Activated CD8-positive, alpha-beta memory T cell treated with anti-CD3 and anti-CD28 coated beads, Interleukin-2, amount 10 ng/mL, durations not matched to agents 7 days and 5 days (primary cell): ENCODE measurements around the gene TNC. TPM values are rescaled to one million over a fixed set of nuclear protein-coding genes. Genes with fewer than 3 reads are reported as not detected.

ENCODE experiments used
- ATAC-seq: fragments of 150-1000 bp; cut with Tn5 transposase; one replicate; pipeline ENCODE4 v1.10.0; 2021; ENCODE audit warnings: moderate library complexity
- CTCF ChIA-PET: fragments of 350-600 bp; sonication (Branson Sonifier 250); formaldehyde crosslinking; loops from one replicate; lab custom pipeline; 2021; ENCODE audit warnings: antibody characterized with exemption; lab: Charles Lee
- DNase-seq: peaks from one replicate; pipeline ENCODE4 v3.0.0-alpha.2; 2020
- H3K27ac Mint-ChIP-seq: one replicate; pipeline ENCODE4 v1.8.0; 2021; ENCODE audit warnings: mild to moderate bottlenecking, mixed read lengths
- H3K27me3 Mint-ChIP-seq: one replicate; pipeline ENCODE4 v1.8.0; 2021; ENCODE audit warnings: mixed read lengths
- H3K36me3 Mint-ChIP-seq: one replicate; pipeline ENCODE4 v1.8.0; 2021; ENCODE audit warnings: mild to moderate bottlenecking, mixed read lengths
- H3K4me1 Mint-ChIP-seq: one replicate; pipeline ENCODE4 v1.8.0; 2021; ENCODE audit warnings: mixed read lengths
- H3K4me3 Mint-ChIP-seq: one replicate; pipeline ENCODE4 v1.8.0; 2021; ENCODE audit warnings: mild to moderate bottlenecking, moderate library complexity, mixed read lengths
- H3K9me3 Mint-ChIP-seq: one replicate; pipeline ENCODE4 v1.8.0; 2022; ENCODE audit warnings: low read depth, mixed read lengths
- total RNA-seq, 2 experiments: library from RNA; stranded (reverse); gene quantifications; one replicate each; pipeline ENCODE4 v1.2.3, GENCODE V29; 2021

Gene TNC
- total RNA-seq, 2 experiments from 2014 or later: 0.32 to 0.61 TPM

DNA sequence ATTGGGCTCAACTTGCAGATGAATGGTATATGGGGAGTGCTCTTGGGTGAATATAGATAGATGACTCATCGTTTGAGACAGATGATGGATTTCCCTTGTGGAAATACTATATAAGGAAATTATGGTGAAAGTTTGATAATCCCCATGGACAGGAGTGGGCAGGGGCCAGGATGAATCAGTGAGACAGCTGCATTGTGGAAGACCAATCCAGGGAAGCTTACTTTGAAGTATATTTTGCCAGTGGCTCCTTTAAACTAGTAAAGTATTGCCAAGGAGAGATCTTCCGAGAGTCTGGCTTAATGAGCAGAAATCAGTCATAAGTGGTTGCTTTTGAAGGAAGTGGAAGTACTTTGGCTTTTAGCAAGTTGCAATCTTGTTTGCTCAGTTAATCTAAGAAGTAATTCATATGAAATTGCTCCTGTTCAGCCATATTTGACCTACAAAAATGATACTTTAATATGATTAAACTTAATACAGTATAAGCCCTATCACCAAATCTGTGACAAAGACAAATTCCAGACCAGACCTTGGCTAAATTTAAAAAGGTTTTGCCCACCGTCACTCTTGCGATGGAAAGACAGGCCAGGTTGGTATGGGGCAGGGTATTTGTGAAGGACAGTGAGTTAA, 9.3 kb upstream of the TNC start:
- H3K4me1 Mint-ChIP-seq: no peaks in the 10 kb centered on the region
- no peak for DNase-seq
- no peak overlapping the region for H3K4me3 Mint-ChIP-seq
- H3K27ac Mint-ChIP-seq: no peak overlapping the region
- no peaks in the 10 kb centered on the region for H3K36me3 Mint-ChIP-seq
- H3K9me3 Mint-ChIP-seq: no peaks in the 10 kb centered on the region
- no peak for ATAC-seq
- H3K27me3 Mint-ChIP-seq: peaks cover 28% of the 10 kb centered on the region
- CTCF ChIA-PET: no interaction called here

DNA sequence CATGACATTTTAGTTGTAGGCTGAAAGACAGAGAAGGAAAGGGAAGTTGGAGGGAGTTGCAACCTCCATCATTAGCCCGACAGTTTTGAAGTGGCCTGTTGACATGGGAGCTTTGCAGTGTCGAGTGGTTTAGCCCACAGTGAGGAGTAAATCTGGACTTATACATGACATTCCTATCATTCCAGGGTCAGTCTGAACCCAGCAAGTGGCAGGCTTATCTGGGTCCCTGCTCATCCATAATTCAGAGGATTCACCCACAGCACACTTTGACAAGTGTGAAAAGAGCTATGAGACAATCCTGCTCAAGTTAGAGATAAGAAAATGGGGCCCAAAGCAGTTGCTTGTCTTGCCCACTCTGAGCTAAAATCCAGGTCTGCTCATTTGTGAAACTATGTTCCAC, 8.4 kb upstream of the TNC start:
- CTCF ChIA-PET: no interaction called here
- H3K27ac Mint-ChIP-seq: no peak overlapping the region
- ATAC-seq: no peak

GRCh38 chr9:115122937-115123336, 5.0 kb upstream of the TNC start:
- DNase-seq (no peak), ATAC-seq (no peak)
- CTCF ChIA-PET: no interaction called here
- Mint-ChIP-seq H3K36me3 (no peaks in the 10 kb centered on the region), H3K4me3 (no peak overlapping the region), H3K9me3 (no peaks in the 10 kb centered on the region), H3K27me3 (peaks cover 53% of the 10 kb centered on the region), H3K4me1 (no peaks in the 10 kb centered on the region), H3K27ac (no peak overlapping the region)

More for the DNA sequence above, 8.4 kb upstream of the TNC start:
- Mint-ChIP-seq H3K27me3 (peaks cover 27% of the 10 kb centered on the region), H3K4me3 (no peak overlapping the region), H3K9me3 (no peaks in the 10 kb centered on the region), H3K4me1 (no peaks in the 10 kb centered on the region), H3K36me3 (no peaks in the 10 kb centered on the region)
- no peak for DNase-seq

DNA sequence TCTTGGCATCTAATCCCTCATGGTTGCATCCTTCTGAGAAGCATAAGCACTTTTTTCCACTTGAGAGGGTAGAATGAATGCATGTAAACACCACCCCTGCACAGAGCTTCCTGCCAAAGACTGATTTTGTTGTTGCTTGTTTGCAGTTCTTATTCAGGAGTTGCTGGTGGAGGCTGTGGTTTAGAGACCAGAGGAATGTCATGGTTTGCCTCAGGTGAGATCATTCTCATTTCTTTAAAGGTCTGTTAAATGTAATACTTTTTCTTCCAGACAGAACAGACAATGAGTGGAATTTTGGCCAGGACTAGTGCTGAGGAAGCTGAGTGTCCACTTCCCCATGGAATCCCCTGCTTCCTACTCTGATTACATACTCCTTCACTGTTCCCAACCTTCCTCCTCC, 3.2 kb upstream of the TNC start:
- no peak for DNase-seq
- no peak for ATAC-seq
- CTCF ChIA-PET: no interaction called here
- Mint-ChIP-seq H3K9me3 (no peaks in the 10 kb centered on the region), H3K27ac (no peak overlapping the region), H3K27me3 (peaks cover 68% of the 10 kb centered on the region), H3K36me3 (no peaks in the 10 kb centered on the region), H3K4me3 (no peak overlapping the region), H3K4me1 (no peaks in the 10 kb centered on the region)

DNA sequence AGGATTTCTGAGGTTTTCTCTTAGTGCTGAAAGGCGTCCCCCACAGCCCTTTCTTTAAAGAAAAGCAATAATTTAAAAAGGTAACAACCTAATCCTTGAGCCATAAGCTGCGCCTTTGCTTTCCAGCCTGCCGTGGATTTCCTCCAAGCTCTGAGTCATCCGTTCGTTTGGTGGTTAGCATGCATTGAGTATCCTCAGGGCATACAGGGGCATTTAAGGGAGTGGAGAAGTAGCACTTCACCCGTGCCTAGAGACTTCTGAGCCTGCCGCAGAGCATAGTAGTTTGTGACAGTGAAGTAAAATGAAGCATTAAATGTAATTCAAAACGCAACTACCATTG, 892 bp upstream of the TNC start:
- Mint-ChIP-seq H3K36me3 (no peaks in the 10 kb centered on the region), H3K4me3 (no peak overlapping the region), H3K9me3 (no peaks in the 10 kb centered on the region), H3K4me1 (no peaks in the 10 kb centered on the region), H3K27me3 (peaks cover 83% of the 10 kb centered on the region), H3K27ac (no peak overlapping the region)
- DNase-seq: no peak
- CTCF ChIA-PET: no interaction called here
- ATAC-seq: no peak

DNA sequence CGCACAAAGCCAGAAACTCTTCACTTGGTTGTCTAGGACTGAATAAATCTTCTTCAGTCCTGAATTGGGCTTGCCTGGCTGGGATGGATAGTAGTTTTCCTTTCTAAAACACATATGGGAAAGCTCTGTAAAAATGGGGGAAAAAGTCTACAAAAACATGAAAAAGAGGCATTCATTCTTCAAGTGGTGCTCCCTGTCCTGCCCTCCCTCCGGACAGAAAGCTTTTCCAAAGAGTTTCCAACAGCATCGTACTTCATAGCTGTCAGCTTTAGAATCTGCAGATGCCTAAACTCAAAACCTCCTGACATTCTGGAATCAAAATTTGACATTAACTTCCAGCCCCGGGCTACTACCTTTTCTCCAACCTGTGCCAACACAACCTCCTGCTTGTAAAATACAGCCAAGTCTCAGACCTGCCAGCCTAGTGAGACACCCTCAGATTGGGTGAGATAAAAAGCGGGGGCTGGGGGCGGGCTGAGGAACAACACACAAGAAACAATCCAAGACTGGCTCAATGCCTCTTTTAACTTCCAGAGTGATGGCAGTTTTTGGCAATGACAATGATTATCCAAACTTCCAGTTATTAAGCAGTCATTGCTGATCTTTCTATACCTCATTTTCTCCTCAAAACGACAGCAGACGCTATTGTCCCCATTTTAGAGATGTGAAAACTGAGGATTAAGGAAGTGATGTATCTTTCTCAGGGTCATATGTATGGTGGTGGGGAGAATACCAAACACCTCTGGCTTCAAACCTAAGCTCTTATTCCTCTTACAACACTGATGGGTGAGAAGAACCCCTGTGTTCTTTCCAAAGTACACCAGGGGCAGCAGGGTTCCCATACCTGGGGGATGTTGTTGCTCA, 1.3 kb downstream of the TNC start:
- no peaks in the 10 kb centered on the region for H3K9me3 Mint-ChIP-seq
- no peak for ATAC-seq
- CTCF ChIA-PET: no interaction called here
- H3K27ac Mint-ChIP-seq: no peak overlapping the region
- peaks cover 72% of the 10 kb centered on the region for H3K27me3 Mint-ChIP-seq
- H3K36me3 Mint-ChIP-seq: no peaks in the 10 kb centered on the region
- no peaks in the 10 kb centered on the region for H3K4me1 Mint-ChIP-seq
- DNase-seq: no peak
- H3K4me3 Mint-ChIP-seq: no peak overlapping the region

GRCh38 chr9:115115924-115116323, 2.0 kb downstream of the TNC start:
- Mint-ChIP-seq H3K4me3 (no peak overlapping the region), H3K9me3 (no peaks in the 10 kb centered on the region), H3K27ac (no peak overlapping the region), H3K4me1 (no peaks in the 10 kb centered on the region), H3K36me3 (no peaks in the 10 kb centered on the region), H3K27me3 (peaks cover 71% of the 10 kb centered on the region)
- ATAC-seq (no peak), DNase-seq (no peak)
- CTCF ChIA-PET: no interaction called here

- Mint-ChIP-seq H3K4me1 (no peaks in the 10 kb centered on the region), H3K9me3 (no peaks in the 10 kb centered on the region), H3K36me3 (no peaks in the 10 kb centered on the region), H3K4me3 (no peak overlapping the region), H3K27me3 (peaks cover 65% of the 10 kb centered on the region), H3K27ac (no peak overlapping the region)
- ATAC-seq (no peak), DNase-seq (no peak)
- CTCF ChIA-PET: no interaction called here
Measured at GRCh38 chr9:115115117-115115880, 2.7 kb downstream of the TNC start.

- Mint-ChIP-seq H3K36me3 (no peaks in the 10 kb centered on the region), H3K9me3 (no peaks in the 10 kb centered on the region), H3K4me3 (no peak overlapping the region), H3K27ac (no peak overlapping the region), H3K4me1 (no peaks in the 10 kb centered on the region), H3K27me3 (peaks cover 64% of the 10 kb centered on the region)
- CTCF ChIA-PET: no interaction called here
- no peak for ATAC-seq
- DNase-seq: no peak
Measured at GRCh38 chr9:115114546-115114945, 3.4 kb downstream of the TNC start.

DNA sequence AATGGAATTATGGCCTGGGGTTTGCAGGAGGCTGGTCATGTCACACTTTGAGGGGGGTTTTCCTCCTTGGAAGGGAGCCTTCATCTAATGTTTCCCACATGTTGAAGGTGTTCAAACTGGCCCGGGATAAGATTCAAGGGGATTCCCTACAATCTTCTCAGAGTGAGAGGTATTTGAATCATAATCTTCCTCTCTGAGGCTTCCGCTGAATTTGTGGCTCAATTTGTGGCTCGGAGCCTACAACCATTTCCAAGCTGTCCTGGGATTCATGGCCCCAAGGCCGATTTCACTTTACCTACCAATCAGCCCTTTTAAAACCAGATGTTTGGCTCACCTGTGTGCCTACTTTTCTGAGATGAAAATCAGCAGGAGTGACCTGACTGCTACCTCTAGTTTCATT, 3.9 kb downstream of the TNC start:
- CTCF ChIA-PET: no interaction called here
- H3K27ac Mint-ChIP-seq: no peak overlapping the region

DNA sequence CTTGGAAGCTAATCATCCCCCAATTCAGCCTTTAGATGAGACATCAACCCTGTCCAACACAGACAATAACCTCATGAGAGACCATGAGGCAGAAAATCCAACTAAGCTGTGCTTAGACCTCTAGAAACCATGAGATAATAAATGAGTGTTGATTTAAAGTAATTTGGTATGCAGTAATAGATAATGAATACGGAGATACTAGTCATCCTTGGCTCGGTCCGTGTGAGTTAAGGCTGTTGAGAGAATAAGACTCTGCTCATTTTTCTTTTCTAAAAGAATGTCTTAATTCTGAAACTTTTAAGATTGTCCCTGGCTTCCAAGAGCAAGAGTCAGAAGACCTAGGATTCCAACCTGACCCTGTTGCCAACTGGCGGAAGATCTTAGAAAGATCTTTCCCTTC, 6.1 kb downstream of the TNC start:
- no peak for DNase-seq
- Mint-ChIP-seq H3K36me3 (no peaks in the 10 kb centered on the region), H3K27me3 (peaks cover 46% of the 10 kb centered on the region), H3K4me1 (peaks cover under 1% of the 10 kb centered on the region), H3K9me3 (no peaks in the 10 kb centered on the region), H3K4me3 (no peak overlapping the region), H3K27ac (no peak overlapping the region)
- CTCF ChIA-PET: no interaction called here
- ATAC-seq: no peak

More for the DNA sequence above, 3.9 kb downstream of the TNC start:
- Mint-ChIP-seq H3K27me3 (peaks cover 60% of the 10 kb centered on the region), H3K9me3 (no peaks in the 10 kb centered on the region), H3K36me3 (no peaks in the 10 kb centered on the region), H3K4me1 (no peaks in the 10 kb centered on the region), H3K4me3 (no peak overlapping the region)
- ATAC-seq (no peak), DNase-seq (no peak)

DNA sequence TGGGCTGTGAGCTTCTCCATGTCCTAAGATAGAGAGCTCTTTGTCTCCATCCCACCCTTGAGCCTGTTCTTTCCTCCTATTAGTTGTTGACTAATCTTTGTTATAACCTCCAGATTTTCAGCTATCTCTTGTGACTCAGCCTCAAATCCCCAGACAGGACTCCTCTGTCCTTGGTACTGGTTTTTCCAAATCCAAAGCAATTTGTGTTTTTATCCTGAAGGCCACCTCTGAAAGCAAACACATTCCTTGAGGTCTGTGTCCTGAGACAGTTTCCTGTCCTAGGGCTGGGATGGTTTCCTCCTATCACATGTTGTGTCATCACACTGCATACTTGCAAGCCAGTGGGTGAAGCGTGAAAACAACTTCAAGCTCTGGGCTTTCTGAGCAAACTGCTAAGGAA, 8.5 kb downstream of the TNC start:
- DNase-seq (no peak), ATAC-seq (no peak)
- Mint-ChIP-seq H3K9me3 (no peaks in the 10 kb centered on the region), H3K4me1 (peaks cover 6% of the 10 kb centered on the region), H3K36me3 (no peaks in the 10 kb centered on the region), H3K27ac (no peak overlapping the region), H3K4me3 (no peak overlapping the region), H3K27me3 (peaks cover 23% of the 10 kb centered on the region)
- CTCF ChIA-PET: no interaction called here

DNA sequence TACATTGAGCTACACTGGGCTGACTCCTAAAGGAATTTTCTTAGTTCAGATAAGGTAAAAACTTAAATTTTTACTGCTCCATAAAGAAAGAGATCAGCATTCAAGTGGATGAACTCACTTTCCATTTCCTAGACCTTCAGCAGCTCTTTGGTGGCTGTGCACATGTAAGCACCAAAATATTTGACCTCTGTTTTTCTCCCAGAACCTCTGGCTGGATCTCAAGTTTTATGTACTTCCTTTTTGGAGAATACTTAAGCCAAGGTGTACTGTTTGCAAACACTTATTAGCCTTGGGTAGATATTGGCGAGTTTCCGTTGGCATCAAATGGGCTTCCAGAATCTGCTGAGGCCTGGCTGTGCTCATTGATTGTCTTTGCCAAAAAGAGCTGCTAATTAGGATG, 10.3 kb downstream of the TNC start:
- peaks cover 12% of the 10 kb centered on the region for H3K27me3 Mint-ChIP-seq
- H3K36me3 Mint-ChIP-seq: no peaks in the 10 kb centered on the region
- no peak for DNase-seq
- H3K27ac Mint-ChIP-seq: no peak overlapping the region
- H3K4me1 Mint-ChIP-seq: peaks cover 6% of the 10 kb centered on the region
- ATAC-seq: no peak
- CTCF ChIA-PET: interaction anchor here (1.4 kb wide), 1 partner anchor 10 kb away, joined by 3 read pairs; no protein-coding TSS in a partner anchor
- no peaks in the 10 kb centered on the region for H3K9me3 Mint-ChIP-seq
- H3K4me3 Mint-ChIP-seq: no peak overlapping the region

DNA sequence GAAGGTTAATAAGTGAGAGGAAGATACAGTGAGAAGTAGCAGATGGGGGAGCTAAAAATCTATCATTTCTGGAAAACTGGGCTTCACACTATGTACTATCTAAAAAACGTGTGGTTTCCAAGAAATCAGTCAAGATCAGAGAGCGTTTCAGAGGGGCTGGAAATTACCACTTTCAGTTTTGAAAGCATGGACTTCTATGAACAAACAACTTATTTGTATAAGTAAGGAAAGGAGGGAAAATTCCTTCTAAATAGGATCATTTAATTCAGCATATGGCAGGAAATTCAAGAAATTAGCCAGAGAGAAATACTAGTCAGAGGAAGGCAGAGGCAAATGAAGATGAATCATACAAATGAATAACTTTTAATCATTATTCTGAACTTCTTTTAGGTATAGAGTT, 11.3 kb downstream of the TNC start:
- no peaks in the 10 kb centered on the region for H3K36me3 Mint-ChIP-seq
- ATAC-seq (no peak), DNase-seq (no peak)
- no peak overlapping the region for H3K27ac Mint-ChIP-seq
- peaks cover 12% of the 10 kb centered on the region for H3K27me3 Mint-ChIP-seq
- H3K9me3 Mint-ChIP-seq: no peaks in the 10 kb centered on the region
- no peak overlapping the region for H3K4me3 Mint-ChIP-seq
- CTCF ChIA-PET: no interaction called here
- H3K4me1 Mint-ChIP-seq: peaks cover 6% of the 10 kb centered on the region
